Germinal center (tissue), 1 donor: ENCODE results near the gene GPC3.
"Not testable (repeated sequence)": the region's sequence is repeated elsewhere in the genome, so short reads cannot be mapped to it uniquely, and the experiment has no call there.

Source experiments
- DNase-seq: peaks from one replicate; pipeline ENCODE4 v3.0.0; 2012; ENCODE audit warnings: mixed read lengths, low spot score

The GPC3 gene

DNA sequence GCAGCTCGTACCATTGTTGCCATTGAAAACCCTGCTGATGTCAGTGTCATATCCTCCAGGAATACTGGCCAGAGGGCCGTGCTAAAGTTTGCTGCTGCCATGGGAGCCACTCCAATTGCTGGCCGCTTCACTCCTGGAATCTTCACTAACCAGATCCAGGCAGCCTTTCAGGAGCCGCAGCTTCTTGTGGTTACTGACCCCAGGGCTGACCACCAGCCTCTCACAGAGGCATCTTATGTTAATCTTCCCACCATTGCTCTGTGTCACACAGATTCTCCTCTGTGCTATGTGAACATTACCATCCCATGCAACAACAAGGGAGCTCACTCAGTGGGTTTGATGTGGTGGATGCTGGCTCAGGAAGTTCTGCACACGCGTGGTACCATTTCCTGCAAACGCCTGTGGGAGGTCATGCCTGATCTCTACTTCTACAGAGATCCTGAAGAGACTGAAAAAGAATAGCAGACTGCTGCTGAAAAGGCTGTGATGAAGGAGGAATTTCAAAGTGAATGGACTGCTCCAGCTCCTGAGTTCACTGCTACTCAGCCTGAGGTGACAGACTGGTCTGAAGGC, 222.3 kb downstream of the GPC3 start:
- DNase-seq: not testable (repeated sequence)

DNA sequence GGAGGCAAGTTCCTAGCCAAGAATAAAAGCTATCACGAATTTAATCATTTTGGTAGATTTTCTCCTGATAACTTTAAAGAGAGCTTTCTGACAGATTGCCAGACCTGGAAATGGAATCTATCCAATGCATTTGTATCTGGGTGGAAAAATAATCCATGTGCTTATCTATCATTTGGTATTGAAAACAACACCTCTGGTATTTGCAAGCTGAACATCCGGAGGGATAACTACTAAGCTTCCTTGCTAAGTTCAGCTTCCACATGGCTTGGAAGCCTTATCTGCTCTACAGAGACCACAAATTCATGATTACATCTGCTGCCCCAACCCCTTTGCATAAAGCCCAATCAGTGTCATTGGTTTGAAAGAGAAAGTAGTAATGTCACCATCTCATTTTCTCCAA, 230.7 kb downstream of the GPC3 start:
- DNase-seq: no peak

DNA sequence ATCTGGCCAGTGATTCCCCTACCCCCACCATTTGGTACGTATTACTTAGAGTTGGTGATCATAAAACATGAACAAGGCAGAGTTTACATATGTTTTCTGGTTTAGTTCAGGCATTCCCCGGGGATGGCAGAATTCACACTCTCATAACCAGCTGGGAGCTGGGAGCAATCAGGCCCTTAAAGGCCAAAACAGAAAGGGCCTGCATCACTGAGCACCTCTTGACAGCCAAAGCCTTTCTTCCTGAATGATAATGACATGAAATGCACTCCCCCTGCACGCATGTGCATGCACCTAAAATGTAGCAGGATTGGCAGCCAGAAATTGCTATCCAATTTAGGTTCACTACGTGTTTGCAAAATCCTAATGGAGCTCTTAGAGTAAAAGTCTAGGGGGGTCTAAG, 235.4 kb downstream of the GPC3 start:
- no peak for DNase-seq

DNA sequence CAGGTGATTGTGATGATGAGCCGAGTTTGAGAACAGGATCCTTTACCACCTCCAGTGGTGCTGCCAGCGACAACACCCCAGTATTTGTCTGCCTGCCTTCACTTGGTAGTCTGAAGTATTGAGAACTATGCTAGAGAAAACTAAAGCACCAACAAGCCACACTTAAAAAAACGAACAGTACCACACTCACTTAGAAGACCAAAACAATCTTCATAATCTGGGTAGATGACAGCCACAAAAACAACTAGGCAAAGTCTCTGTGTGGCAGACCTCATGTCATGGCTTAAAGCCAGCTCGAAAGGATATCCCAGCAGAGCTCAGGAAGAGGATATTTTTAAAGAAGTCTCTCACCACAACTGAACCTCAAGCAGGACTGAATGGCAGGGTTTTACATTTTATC, 236.0 kb downstream of the GPC3 start:
- DNase-seq: no peak

DNA sequence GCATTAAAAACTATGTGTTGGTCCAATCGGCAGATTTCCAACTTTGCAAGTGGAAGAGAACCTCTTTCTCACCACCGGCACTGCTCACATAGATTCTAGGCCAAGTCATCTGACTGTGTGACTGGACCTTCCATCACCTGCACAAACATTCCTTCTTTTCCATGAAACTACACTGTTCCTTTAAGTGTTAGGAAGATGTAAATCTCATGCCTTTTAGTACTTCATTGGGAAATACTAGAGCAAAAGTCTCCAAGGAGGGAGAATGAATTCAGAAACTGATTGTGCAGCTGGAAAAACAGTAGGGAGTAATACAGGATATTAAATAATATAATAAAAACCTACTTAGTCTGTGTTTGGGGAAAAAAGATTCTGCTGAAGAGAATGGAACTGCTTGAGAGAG, 238.2 kb downstream of the GPC3 start:
- DNase-seq: no peak

DNA sequence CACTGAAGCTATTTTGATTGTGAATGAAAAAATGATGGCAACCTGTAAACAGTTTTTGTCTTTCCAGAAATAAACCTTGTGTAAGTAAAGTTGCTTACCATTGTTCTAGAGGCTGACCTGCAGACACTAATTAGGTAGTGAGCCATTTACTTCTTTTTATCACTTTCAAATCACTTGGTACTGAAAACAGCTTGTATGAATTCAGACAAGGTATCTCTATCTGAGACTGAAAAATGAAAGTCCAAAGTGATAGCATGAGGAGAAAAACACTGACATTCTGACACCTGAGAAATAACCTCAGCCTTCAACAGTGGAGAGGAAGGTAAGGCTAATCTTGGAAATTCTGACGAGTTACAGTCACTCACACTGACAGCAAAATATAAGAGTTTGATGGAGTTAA, 238.8 kb downstream of the GPC3 start:
- DNase-seq: no peak

DNA sequence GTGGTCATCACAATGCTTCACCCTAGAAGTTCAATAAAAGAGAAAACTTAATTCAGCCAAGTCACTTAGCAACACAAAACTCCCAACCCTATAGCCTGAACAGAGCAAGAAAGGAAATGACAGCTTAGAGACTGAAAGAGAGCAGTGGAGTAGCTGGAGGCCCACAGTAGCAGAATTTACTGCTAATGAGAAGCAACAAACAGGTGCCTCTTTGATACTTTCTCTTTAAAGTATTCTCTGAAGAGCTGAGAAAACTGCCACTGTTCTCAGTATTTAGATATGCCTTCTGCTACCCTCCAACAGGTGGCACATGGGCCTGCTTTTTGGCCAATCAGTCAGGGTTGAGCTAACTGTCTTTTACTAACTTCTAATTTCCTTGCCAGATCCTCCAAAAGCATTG, 240.0 kb downstream of the GPC3 start:
- no peak for DNase-seq

DNA sequence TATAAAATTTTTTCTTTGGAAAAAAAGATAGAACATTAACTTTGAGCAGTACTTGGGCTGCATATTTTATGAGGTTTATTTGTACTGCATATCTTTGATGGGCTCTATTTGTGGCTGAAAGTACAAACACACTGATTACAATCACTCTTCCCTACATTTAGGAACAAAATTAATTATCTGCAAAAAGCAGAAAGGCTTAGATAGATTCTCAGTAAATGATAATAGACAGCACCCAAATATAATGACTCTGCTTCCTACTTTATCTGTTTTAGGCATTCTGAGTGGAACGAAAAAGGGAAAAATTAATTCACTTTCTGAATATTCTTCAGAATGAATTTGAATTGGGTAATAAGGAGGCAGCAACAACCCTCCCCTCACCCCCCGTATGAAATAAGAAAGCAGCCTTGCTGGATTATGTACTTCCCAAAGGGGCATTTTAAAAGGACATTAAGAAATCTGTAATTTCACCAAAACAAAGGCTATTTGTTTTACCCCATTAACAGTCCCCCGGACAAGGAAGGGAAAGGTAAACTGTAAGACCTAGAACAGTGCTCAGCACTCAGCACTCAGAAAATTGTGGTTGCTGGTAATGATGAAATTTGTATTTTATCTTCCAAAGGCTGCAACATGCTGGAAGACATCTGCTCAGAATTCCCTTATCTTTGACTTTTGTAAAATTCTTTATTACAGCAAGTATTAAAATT, 242.6 kb downstream of the GPC3 start:
- DNase-seq: no peak

DNA sequence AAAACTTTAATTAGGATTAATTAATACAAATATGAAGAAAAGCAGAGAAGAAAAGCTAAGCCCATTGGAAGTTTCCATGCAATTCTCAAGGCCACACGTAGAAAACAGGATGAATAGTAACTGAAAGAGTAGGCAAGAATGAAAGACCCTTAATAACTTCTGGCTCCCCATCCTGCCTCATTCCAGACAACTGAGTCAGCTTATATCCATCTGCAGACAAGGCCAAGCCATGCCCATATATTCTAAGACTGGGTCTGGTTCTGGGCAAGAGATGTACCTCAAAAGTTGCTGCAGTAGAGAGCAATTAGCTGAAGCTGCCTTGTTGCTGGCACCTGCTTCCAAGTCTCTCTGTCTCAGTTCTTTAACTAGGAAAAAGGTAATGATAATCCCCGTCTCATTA, 244.1 kb downstream of the GPC3 start:
- no peak for DNase-seq

DNA sequence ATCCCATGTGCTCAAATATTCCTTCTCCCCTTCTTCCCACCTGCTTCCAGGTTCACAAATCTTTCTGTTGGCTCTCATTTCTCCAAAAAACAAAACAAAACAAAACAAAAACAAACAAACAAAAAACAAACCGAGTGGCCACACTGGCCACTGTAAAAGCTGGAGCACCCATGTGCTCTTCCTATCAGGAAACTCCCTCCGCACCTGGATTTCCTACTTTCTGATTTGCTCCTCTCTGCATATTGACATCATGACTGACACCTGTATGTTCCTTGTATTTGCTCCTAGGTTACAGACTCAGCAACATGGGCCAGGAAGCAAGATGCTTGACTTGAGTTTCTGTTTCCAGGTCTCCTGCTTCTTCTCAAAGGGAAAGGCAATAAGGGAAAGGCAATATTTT, 258.8 kb downstream of the GPC3 start:
- no peak for DNase-seq

DNA sequence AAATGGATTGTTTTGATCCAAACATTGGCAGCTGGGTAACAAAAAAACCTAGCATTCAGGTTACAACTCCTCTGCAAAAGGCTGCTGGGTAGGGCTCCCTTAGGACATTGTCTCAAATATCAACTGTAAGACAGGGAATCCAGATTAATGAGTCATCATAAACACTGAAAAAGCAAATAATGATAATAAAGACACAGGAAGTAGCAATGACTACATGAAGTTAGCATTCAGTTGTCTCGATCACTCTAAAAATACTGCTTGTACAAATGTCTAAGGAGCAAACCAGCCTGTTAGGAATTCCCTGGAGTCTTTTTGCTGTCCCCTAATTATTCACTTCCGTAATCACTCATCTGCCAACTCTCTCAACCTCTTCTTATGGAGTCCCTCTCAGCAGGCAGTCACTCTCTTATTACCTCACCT, 259.2 kb downstream of the GPC3 start:
- no peak for DNase-seq

DNA sequence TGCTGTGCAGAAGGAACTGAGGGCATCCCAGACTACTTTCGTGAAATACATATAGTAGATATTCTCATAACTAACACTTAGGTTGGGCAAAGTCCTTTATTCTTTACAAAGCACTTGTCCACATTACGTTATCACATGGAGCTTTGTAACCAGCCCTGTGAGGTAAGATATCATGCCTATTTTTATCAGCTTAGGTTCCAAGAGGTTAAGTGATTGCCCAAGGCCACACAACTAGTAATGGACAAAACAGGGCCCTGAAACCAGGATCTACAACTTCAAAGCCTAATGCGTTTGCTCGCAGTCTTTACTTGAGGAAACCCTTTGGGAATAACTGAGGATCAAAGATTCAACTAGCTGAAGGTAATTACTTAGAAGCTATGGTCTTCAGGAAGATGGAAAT, 261.5 kb downstream of the GPC3 start:
- DNase-seq: no peak

DNA sequence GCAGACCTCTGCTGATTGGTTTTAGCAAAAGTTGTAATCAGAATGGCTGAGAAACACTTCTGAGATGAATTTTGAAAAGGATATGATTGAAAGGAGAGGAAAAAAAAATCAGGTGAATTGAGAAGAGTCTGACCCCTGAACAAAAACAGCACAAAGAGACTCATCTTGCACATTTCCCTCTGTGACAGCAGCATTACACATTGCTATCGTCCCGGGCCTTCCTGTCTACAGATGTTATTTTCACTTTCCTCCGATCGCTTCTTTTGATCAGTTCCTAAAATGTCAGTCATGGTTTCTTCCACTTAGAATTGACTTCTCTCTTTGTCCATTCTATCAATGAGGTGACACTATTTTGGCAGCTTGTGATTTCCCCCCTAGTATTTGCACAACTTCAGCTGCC, 262.6 kb downstream of the GPC3 start:
- no peak for DNase-seq

DNA sequence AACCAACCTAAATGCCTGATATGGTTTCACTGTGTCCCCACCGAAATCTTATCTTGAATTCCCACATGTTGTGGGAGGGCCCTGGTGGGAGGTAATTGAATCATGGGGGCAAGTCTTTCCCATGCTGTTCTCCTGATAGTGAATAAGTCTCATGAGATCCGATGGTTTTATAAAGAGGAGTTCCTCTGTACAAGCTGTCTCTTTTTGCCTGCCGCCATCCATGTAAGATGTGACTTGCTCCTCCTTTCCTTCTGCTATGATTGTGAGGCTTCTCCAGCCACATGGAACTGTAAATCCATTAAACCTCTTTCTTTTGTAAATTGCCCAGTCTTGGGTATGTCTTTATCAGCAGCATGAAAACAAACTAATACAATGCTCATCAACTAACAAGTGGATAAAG, 265.1 kb downstream of the GPC3 start:
- DNase-seq: not testable (repeated sequence)

DNA sequence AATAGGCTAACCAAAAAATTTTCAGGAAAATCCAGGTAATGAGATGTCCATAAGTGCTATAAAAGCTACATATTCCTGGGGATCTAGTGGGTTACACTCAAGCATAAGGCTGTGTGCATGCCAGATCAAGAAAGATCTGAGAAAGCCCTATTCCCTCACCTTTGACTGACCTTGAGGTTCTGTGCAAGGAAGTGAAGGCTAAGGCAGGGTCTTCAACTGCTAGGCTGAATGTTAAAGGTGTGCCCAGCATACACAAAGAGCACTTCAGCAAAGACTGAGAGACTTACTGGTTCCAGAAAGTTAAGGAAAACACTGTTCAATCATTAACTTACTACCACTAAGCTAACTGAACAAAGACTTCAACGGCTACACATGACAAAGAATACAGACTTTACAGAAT, 269.7 kb downstream of the GPC3 start:
- DNase-seq: no peak

DNA sequence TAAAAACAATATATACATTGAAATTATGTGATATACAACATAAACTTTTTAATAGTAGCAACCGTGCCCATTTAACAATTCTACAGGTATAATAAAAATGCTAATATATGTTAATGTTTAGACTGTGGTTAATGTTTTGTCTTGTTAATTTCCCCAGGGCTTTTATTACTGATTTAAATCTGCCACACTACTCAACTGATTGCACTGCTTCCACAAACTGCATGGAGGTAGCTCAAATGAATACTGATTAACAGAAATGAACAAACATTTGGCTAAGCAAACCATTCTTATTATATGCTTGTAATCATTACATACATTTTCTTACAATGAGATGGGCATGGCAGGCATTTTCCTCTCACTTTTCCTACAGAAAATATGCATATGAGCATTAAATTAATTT, 275.9 kb downstream of the GPC3 start:
- no peak for DNase-seq

DNA sequence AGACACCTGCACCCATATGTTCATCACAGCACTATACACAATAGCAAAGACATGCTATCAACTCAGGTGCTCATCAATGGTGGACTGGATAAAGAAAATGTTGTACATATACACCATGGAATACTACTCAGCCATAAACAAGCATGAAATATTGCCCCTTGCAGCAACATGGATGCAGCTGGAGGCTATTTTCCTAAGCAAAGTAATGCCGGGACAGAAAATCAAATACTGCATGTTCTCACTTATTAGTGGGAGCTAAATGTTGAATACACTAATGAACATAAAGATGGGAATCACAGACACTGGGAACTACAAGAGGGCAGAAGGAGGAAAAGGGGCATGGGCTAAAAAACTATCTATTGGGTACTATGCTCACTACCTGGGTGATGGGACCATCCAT, 278.5 kb downstream of the GPC3 start:
- no peak for DNase-seq

DNA sequence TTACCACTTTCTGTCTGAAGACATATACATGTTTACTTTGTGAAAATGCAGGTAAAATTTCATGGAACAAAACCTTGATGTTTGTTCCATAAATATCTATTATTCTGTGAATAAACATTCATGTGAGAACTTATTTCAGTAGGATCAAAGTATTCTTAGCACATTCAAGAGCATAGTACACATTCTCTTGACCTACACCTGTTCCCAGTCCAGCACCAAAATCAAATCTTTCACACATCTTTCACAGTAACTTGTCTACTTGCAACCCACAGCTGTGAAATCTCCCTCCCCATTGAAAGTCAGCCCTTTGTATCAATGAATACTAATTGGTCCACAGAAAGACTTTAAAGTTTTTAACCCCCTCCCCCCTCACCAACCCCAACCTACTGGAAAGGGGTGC, 283.2 kb downstream of the GPC3 start:
- no peak for DNase-seq

DNA sequence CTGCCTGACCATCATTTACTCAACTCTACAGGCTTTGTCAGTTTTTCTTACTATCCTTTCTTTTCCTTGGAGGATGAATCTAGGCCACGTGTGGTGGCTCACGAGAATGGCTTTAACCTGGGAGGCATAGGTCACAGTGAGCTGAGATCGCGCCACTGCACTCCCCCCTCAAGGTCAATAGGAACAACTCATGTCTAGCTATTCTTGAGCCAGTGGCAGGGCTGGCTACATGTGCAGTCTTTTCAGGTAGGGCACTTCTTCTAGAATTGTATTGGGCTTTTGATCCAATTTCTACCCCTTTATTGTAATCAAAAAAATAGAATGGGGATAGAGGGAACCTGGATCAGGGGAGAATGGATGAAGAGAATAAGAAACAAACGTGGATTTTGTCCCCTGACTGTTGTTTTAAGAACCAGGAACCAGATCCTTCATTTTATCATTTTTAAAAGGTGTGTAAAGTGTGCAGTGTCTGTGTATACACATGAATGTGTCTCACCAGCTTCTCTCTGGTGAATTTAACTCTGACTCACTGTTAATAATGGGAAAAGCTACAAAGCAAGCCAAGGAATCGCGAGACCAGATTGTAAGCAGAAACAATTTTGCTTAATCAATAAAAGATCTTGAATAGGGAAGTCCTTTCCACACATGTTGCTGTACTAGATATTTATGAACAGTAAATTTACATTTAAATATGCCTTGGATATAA, 286.2 kb downstream of the GPC3 start:
- DNase-seq: no peak

DNA sequence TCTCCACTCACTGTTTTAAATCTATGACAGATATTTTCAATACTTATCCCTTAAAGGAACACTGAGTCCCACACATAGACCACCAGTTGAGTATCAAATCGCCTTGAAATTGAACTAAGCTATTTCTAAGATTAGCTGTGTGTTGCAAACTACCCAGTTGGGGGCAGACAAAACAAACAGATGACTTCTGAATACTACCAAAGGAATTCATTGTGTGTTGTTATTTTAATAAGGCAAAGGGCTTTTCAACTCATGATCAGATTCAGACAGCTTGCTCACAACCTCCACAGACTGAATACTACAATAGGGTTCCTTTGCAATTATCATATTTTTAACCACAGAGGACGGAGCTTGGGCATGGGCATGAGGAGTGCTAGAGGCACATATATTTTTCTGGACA, 287.1 kb downstream of the GPC3 start:
- DNase-seq: no peak

DNA sequence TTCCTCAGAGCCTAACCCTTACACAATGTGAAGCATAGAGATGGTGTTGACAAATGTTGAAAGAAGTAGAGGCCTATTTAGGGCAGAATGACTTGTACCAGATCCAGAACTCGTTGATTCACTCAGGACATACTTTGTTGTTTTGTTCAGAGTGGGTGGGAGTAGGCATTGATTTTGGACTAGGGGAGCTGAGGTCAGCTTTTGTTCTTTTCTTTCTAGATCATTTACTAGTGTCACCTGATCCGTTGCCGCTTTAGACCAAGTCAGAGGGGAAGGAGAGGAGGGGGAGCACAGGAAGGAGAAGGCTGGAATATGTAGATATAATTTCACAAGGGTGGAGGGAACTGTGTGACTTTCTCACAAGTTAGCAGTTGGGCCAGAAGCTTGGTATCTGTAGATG, 287.7 kb downstream of the GPC3 start:
- DNase-seq: no peak

DNA sequence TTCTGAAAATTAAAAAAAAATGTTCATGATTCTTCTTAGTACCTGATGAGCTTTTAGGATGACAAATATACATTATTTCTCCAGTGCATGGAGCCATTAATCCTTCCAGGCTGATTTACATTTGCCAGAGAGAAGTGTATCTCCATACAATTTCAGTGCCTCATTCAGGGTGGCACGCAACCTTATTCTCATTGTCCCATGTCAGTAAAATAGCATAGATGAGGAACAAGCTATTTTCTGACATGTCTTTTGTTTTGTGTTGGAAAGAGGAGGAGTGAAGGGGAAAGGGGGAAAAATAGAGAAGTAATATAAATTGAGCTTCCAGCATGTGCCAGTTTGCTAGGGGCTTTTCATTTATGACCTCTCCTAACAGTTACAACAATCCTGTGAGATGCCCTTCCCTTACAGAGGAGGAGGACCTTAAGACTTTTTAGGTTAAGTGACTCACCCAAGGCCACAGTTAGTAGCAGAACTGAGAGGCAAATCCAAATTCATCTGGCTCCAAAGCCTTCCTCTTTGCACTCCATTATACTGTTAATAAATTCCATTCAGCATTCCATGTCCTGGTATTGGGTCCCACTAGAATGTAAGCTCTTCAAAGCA, 295.3 kb downstream of the GPC3 start:
- DNase-seq: no peak

DNA sequence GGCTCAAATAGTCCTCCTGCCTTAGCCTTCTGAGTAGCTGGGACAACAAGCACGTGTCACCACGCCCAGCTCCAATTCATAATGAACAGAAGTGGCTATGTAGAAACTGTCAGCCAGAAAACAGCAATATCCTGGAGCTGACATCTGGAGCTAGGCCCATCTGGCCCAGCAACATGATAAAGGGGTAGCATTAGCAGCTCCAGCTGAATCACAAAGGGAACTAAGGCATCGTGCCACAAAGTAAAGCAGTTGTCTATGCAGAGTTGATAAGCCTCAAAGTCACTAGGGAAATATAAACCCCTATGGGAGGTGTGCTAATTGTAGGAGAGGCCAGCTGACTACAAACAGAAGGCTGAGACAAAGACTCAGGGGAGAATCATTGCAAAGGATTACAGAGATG, 299.6 kb downstream of the GPC3 start:
- no peak for DNase-seq
